NCI-H82 treated with DMSO at 0.1 percent for 48 hours (cell line): ENCODE results near the gene MORF4L2.

ENCODE experiments used
- DNase-seq: peaks from one replicate; lab custom pipeline; 2025; ENCODE audit not compliant: unreplicated experiment; lab: John Stamatoyannopoulos, UW

MORF4L2 gene

GRCh38 chrX:103686199-103687072 is at the start of gene MORF4L2:
Gene MORF4L2 (minus strand): TSS chrX:103686699. CDS start chrX:103677027, 9,672 bp downstream.
- peak; percentile 96 for DNase-seq

DNA sequence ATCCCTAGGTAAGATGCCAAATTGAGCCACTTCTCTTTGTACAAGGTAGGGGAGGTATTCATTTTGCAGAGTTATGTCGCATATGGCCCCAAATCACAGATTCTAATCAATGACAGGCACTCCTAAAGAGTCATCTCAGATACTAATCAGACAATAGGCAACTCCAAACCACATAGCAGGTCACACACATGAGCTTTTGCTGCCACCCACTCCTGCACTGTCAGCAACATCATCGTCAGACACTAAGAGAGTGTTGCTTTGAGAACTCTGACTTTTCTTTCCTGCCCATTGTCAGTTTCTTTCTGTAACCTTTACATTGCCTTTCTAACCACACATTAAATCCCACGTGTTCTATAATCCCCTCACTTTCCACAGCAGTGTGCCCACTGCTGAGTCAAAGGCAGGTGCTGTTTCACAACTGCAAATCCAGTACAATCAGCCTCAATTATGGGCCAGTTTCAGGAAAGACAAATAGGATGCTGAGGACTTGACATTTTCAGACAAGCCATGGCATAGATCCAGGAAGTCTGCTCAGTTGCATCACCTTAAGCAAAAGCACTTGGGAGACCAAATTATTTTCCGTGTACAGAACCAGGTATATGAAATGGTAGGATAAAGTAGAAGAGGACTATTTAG is 47.7 kb upstream of the MORF4L2 start:
- peak; percentile 12 for DNase-seq

DNA sequence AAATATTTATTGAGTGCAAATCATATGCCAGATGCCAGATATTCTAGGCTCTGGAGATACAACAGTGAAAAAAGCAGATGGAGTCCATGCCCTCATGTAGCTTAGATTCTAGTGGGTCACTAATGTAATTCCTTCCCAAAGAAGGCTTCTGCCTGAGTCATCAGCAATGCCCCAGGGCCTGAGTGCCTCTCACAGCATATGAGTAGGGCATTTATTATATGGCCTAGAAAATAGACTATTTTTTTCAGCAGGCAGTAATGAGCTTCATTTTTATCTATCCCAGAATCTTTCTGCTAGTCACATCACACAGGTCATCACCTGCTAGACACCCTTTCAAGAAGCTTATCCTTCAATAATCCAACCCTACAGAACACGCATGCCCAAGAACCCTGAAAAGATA is 46.5 kb upstream of the MORF4L2 start:
- peak; percentile 34 for DNase-seq

- peak; percentile 23 for DNase-seq
These were observed 44.4 kb upstream of the MORF4L2 start for GRCh38 chrX:103730796-103731493.

DNA sequence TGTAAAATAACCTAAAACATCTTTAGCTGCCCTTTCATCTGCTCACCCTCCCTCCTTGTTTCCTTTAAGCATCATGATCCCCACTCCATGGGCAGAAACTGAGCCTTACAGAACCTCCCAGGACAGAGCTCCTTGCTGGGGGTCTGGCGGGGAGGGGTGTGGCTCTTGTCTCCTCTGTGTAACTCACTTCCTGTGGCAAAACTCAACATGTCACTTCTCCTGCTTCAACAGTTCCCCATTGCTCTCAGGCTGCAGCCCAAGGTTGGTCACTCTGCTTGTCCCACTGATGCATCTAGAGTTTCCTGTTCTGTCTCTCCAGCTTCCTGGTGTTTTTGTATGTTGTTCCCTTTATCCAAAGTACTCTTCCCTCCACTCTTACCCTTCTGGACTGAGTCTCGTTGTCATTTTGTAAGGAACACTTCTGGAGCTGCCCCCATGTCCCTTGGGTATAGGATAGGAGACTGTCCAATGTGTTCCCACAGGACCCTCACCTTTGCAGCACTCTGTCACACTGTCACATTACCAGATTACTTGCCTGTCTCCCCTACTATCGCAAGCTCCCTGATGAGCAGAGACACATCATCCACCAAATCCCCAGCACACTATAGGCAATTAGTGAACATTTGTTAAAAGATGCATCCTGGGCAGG is 43.8 kb upstream of the MORF4L2 start:
- DNase-seq = no peak

DNA sequence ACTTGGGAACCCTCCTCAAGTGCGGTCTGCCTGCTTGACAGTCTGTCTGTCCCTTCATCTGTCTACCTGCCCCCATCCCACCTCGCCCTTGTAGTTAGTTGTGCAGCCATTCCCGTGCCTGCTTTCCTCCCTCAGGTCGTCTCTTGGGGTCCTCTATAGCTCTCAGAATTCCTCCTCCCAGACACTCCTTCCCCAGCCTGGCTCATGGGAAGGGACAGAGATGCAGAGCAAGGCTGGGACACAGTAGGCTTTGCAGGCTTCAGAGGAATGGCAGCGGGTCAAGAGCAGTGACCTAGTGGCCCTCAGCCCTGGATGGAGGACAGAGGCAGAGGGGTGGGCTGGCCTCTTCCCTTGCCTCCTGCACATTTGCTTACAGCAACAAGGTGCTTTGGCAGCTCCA is 42.5 kb upstream of the MORF4L2 start:
- DNase-seq = no peak

GRCh38 chrX:103727115-103727514 is 40.6 kb upstream of the MORF4L2 start:
- DNase-seq = no peak

DNA sequence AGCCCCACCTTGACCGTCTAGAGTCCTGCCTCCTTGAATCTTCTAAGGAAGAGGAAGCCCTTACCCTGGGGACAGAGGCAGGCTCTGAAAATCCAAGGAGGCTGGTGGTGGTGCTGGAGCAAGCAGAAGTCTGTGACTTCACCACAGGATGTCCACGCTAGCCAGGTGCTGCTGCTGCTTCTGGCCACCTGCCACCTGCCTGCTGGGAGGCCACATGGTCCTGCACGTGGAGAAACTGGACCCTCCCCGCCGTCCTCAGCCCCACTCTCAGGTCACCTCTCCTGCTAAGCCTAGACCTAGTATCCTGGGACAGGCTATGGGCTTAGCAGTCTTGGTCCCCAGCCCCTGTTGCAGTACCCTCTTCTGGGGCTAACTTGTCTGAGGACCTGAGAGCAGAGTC is 40.0 kb upstream of the MORF4L2 start:
- DNase-seq = no peak

DNA sequence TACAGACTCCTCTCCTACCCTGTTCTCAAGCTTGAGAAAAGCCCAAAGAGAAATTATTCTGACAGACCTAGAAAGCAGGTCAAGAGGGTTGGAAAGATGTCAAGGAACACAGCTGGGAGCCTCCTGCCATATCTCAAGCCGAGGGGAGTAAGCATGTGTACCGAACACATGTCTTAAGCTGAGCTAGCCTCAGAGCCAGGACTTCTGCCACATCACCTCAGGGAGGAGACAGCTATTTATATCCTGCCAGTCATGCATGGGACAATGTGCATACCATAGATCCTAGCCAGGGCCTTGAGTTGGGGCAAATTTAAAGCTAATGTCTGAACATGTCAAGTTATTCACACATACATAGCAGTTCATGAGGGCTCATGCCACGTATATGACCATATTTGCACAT is 36.0 kb upstream of the MORF4L2 start:
- no peak for DNase-seq

GRCh38 chrX:103718120-103718519 is 31.6 kb upstream of the MORF4L2 start:
- no peak for DNase-seq

GRCh38 chrX:103716962-103717361 is 30.5 kb upstream of the MORF4L2 start:
- DNase-seq = no peak

- DNase-seq = no peak
These were observed 24.1 kb upstream of the MORF4L2 start, which contains the start of gene TMEM31 for GRCh38 chrX:103710609-103711008. Gene TMEM31 (plus strand): TSS chrX:103710909. CDS start chrX:103712259, 1,350 bp downstream.

DNA sequence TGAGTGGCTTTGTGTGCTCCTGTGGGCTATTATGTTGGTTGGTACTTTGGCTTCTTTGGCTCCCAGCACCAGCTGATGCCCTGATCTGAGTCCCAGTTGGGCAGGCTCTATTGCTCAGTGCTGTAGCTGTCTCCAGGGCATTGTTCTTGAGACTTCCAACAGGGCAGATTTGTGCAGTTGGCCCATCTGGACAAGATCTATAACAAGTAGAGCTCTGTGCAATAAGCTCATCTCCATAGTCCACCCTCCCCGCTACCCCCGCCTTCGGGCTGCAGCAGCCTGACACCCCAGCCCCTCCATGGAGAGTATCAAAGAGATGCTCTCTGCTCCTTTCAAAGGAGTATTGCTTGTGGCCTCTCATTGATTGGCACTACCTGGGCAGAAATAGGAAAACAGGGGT is 18.4 kb upstream of the MORF4L2 start:
- peak; percentile 8 for DNase-seq

DNA sequence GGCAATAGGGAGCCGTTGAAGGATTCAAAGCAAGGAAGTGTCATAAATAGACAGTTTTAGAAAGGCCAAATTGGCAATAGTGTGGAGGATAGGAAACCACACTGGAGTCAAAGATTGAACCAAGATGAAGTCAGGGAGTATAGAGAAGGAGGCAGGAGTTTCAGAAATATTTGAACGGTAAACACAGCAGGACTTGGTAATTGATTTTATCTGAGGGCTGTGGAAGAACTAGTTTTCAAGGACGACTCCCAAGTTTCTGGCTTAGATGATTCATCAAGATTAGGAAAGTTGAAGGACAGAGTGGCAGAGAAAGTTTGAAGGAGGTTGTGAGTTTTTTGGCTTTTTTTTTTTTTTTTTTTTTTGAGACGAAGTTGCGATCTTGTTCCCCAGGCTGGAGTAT is 12.7 kb upstream of the MORF4L2 start:
- no peak for DNase-seq

- no peak for DNase-seq
These were observed 11.2 kb upstream of the MORF4L2 start for GRCh38 chrX:103697687-103698086.

- no peak for DNase-seq
These were observed 4.6 kb upstream of the MORF4L2 start for GRCh38 chrX:103691059-103691458.

DNA sequence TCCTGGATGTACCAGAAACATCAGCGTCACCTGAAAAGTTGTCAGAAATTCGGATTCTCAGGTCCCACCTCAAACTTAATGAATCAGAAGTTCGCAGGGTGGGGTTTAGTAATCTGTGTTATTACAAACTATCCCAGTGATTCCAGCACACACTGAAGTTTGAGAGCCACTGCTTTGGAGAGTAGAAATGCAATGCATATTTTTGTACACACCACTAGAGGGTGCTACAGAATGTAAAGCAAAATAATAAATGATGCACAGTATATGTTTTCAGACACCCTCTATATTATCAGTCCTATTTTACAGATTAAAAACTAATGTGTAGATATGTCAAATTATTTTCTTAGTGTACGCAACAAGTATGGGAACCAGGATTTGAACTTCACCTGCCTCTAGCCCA is 2.4 kb upstream of the MORF4L2 start:
- DNase-seq = no peak

DNA sequence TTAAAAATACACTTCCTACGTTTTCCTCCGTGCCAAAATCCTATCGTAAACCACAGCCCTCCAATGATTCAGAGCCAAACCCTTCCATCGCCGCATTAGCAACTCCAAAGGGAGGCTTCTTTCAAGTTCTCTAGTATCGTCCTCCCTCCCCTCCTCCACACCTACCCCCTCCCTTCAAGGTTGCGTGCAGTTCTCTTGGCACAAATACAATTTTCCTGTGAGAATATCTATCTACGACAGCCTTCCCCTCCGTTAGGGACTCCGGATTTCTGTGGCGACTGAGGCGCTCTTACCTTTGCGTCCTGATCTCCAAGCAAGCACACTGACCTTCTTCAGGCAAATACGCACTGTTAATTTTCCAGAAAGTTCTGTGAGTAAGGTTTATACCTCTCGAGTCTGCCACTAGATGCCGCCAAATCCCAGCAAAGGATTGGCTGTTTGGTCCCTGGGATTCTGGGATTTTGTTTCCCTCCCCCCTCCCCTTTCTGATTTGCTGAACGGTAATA is 1.2 kb upstream of the MORF4L2 start:
- peak; percentile 64 for DNase-seq

GRCh38 chrX:103687073-103687695 is 685 bp upstream of the MORF4L2 start:
- DNase-seq = peak; percentile 73

- DNase-seq = no peak
These were observed 1.1 kb downstream of the MORF4L2 start for GRCh38 chrX:103685396-103685795.

GRCh38 chrX:103681443-103681842 is 5.1 kb downstream of the MORF4L2 start:
- DNase-seq = no peak
